Hepatocyte (in vitro differentiated cells): ENCODE results near the gene RPAP2. TPM values are rescaled to one million over a fixed set of nuclear protein-coding genes. Genes with fewer than 3 reads are reported as not detected.

Experiments used
- DNase-seq: peaks from one replicate; pipeline ENCODE4 v3.0.0-alpha.2; 2016; ENCODE audit warnings: low spot score
- H2AFZ ChIP-seq: fragments of 200-600 bp; sonication (generic); 2 replicates; pipeline ENCODE4 v1.6.0; 2016; ENCODE audit warnings: antibody characterized with exemption, mild to moderate bottlenecking
- H3K27ac ChIP-seq: fragments of 200-600 bp; sonication (generic); 2 replicates; pipeline ENCODE4 v1.5.1; 2016; ENCODE audit warnings: mild to moderate bottlenecking
- H3K27me3 ChIP-seq: fragments of 200-600 bp; sonication (generic); 2 replicates; pipeline ENCODE4 v1.6.1; 2016
- H3K36me3 ChIP-seq: fragments of 200-600 bp; sonication (generic); replicated peaks from 2 replicates; pipeline ENCODE4 v1.5.1; 2016; ENCODE audit warnings: low read depth; ENCODE audit not compliant: insufficient read depth
- H3K4me1 ChIP-seq: fragments of 200-600 bp; sonication (generic); 2 replicates; pipeline ENCODE4 v1.5.1; 2016; ENCODE audit warnings: mild to moderate bottlenecking, moderate library complexity; ENCODE audit not compliant: insufficient read depth
- H3K4me2 ChIP-seq: fragments of 200-600 bp; sonication (generic); 2 replicates; pipeline ENCODE4 v1.6.0; 2016
- H3K4me3 ChIP-seq: fragments of 200-600 bp; sonication (generic); 2 replicates; pipeline ENCODE4 v1.5.1; 2016; ENCODE audit warnings: mild to moderate bottlenecking
- H3K79me2 ChIP-seq: fragments of 200-600 bp; sonication (generic); 2 replicates; pipeline ENCODE4 v1.6.0; 2017; ENCODE audit warnings: mild to moderate bottlenecking
- H3K9me2 ChIP-seq: fragments of 200-600 bp; sonication (generic); replicated peaks from 2 replicates; pipeline ENCODE4 v1.6.0; 2017; ENCODE audit warnings: mild to moderate bottlenecking; ENCODE audit not compliant: insufficient read depth
- H3K9me3 ChIP-seq: fragments of 200-600 bp; sonication (generic); 2 replicates; pipeline ENCODE4 v1.5.1; 2016; ENCODE audit warnings: low read depth, mild to moderate bottlenecking
- H4K20me1 ChIP-seq: fragments of 200-600 bp; sonication (generic); 2 replicates; pipeline ENCODE4 v1.6.0; 2016; ENCODE audit warnings: mild to moderate bottlenecking; ENCODE audit not compliant: insufficient read depth, poor library complexity, severe bottlenecking
- CTCF ChIP-seq: fragments of 200-600 bp; sonication (generic); IDR thresholded peaks from 2 replicates; pipeline ENCODE4 v1.5.1; 2016; ENCODE audit warnings: antibody characterized with exemption, mild to moderate bottlenecking; ENCODE audit not compliant: poor library complexity
- EZH2 ChIP-seq: fragments of 200-600 bp; sonication (generic); IDR thresholded peaks from 2 replicates; pipeline ENCODE4 v1.6.1; 2016; ENCODE audit warnings: antibody characterized with exemption, mild to moderate bottlenecking, borderline replicate concordance
- EZH2phosphoT487 ChIP-seq: fragments of 200-600 bp; sonication (generic); IDR thresholded peaks from one replicate; pipeline ENCODE4 v1.6.1; 2018; ENCODE audit warnings: antibody characterized with exemption, mild to moderate bottlenecking, low read depth, moderate library complexity; ENCODE audit not compliant: unreplicated experiment, severe bottlenecking
- WGBS: methylation state at CpG from one replicate; pipeline ENCODE4 v1.1.6; 2016; ENCODE audit warnings: low lambda C conversion rate; ENCODE audit errors: missing lambda C conversion rate; 5-methylcytosine and 5-hydroxymethylcytosine counted together
- polyA plus RNA-seq: library from polyadenylated mRNA; unstranded; fragments of >200 nt; fragmentation: Nextera tagmentation; extraction: Ambion mirVana; gene quantifications from 2 replicates; pipeline ENCODE4 v1.2.1, GENCODE V29; 2016
- total RNA-seq: library from RNA; depleted of rRNA; stranded (reverse); fragments of >200 nt; gene quantifications from 2 replicates; pipeline ENCODE4 v1.2.3, GENCODE V29; 2014

RPAP2 gene
- total and polyA plus RNA-seq, 2 experiments from 2014 or later = 20.7 to 23.4 TPM

DNA sequence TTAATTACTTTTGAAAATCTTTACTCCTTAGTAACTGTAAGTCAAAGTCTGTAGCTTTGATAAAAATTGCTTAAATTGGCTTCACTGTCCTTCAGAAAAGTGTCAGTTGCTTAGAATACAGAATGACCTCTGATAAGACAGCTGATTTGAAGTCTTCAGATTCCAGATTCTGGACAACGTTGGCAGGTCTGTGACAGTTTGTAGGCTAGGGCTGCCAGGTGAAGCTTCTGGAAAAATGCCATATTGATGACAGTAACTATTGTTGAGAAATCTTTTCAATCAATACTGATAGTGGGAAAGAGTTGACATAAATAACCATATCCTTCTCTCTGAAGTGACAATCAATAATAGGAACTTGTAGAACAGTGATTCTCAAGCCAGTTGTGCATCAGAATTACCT lies 41.3 kb downstream of the RPAP2 start:
- WGBS = 77% methylated on average over 1 of the region's 1 CpG
- H3K4me2 ChIP-seq = no peak overlapping the region

GRCh38 chr1:92342401-92342800 lies 43.5 kb downstream of the RPAP2 start:
- H2AFZ ChIP-seq = no peak overlapping the region
- H3K4me3 ChIP-seq = no peak overlapping the region
- H3K36me3 ChIP-seq = no peaks in the 10 kb centered on the region
- no peaks in the 10 kb centered on the region for H3K9me2 ChIP-seq
- DNase-seq = no peak
- H3K9me3 ChIP-seq = no peaks in the 10 kb centered on the region
- H3K4me2 ChIP-seq = no peak overlapping the region
- no peak overlapping the region for H3K27ac ChIP-seq
- H3K4me1 ChIP-seq = no peaks in the 10 kb centered on the region
- TF ChIP-seq EZH2phosphoT487 (no peak), EZH2 (no peak), CTCF (no peak)
- no peaks in the 10 kb centered on the region for H4K20me1 ChIP-seq
- no peaks in the 10 kb centered on the region for H3K27me3 ChIP-seq
- WGBS = 96% methylated on average over 1 of the region's 1 CpG
- no peaks in the 10 kb centered on the region for H3K79me2 ChIP-seq

More for the DNA sequence above, 41.3 kb downstream of the RPAP2 start:
- DNase-seq = no peak
- H2AFZ ChIP-seq = no peak overlapping the region
- no peak overlapping the region for H3K4me3 ChIP-seq
- TF ChIP-seq CTCF (no peak), EZH2phosphoT487 (no peak), EZH2 (no peak)
- H3K9me3 ChIP-seq = no peaks in the 10 kb centered on the region
- H3K79me2 ChIP-seq = no peaks in the 10 kb centered on the region
- no peaks in the 10 kb centered on the region for H3K27me3 ChIP-seq
- no peak overlapping the region for H3K27ac ChIP-seq
- no peaks in the 10 kb centered on the region for H3K4me1 ChIP-seq
- no peaks in the 10 kb centered on the region for H3K36me3 ChIP-seq
- H4K20me1 ChIP-seq = no peaks in the 10 kb centered on the region
- no peaks in the 10 kb centered on the region for H3K9me2 ChIP-seq

DNA sequence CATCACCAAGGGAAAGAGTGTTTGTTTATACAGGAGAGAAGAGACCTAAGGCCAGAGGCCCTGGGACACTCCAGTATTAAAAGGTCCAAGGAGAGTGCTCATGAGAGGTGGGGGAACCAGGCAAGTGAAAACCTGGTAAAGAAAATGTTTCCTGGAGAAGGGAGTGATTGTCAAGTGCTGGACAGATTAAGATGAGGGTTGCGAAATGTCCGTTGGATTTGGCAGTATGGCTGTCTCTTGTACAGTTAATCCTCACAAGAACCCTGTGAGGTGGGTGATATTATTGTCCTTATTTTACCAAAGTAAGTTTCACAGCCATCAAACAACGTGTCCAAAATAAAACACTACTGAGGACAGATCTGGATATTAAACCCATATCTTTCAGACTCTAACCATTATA lies 44.2 kb downstream of the RPAP2 start:
- Histone ChIP-seq H2AFZ (no peak overlapping the region), H4K20me1 (no peaks in the 10 kb centered on the region), H3K4me3 (no peak overlapping the region), H3K9me2 (no peaks in the 10 kb centered on the region), H3K27ac (no peak overlapping the region), H3K79me2 (no peaks in the 10 kb centered on the region), H3K36me3 (no peaks in the 10 kb centered on the region), H3K4me1 (no peaks in the 10 kb centered on the region), H3K9me3 (no peaks in the 10 kb centered on the region), H3K27me3 (no peaks in the 10 kb centered on the region), H3K4me2 (no peak overlapping the region)
- DNase-seq = no peak
- TF ChIP-seq EZH2phosphoT487 = no peak
- TF ChIP-seq CTCF = no peak
- no peak for TF ChIP-seq EZH2
- 88% methylated on average over 3 of the region's 3 CpGs for WGBS
